NCI-H345 treated with DMSO at 0.1 percent for 48 hours (cell line): ENCODE measurements around the gene ACAP3.

Experiments
- DNase-seq: peaks from one replicate; lab custom pipeline; 2025; ENCODE audit not compliant: unreplicated experiment; lab: John Stamatoyannopoulos, UW

ACAP3 gene

DNA sequence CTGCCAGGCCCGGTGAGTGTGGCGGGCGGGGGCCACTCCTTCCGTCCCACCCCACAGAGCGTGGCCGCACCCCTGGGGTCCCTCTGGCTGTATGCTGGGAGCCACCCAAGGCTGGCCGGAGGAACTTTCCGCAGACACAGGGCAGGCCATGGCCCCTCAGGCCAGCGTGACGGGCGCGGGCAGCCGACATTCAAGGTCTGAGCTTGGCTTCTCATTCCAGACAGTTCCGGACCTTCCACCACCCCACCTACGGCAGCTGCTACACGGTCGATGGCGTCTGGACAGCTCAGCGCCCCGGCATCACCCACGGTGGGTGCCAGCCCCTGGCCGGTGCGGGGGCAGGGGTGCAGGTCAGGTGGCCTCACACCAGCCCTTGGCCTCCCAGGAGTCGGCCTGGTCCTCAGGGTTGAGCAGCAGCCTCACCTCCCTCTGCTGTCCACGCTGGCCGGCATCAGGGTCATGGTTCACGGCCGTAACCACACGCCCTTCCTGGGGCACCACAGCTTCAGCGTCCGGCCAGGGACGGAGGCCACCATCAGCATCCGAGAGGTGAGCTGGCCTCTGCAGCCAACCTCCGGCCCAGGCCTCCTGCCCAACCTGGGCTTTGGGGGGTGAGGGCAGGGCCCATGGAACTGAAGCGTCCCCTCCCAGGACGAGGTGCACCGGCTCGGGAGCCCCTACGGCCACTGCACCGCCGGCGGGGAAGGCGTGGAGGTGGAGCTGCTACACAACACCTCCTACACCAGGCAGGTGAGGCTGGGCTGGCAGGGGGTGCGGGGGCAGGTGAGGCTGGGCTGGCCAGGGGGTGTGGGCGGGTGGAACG is 20.2 kb downstream of the ACAP3 start:
- DNase-seq = no peak

DNA sequence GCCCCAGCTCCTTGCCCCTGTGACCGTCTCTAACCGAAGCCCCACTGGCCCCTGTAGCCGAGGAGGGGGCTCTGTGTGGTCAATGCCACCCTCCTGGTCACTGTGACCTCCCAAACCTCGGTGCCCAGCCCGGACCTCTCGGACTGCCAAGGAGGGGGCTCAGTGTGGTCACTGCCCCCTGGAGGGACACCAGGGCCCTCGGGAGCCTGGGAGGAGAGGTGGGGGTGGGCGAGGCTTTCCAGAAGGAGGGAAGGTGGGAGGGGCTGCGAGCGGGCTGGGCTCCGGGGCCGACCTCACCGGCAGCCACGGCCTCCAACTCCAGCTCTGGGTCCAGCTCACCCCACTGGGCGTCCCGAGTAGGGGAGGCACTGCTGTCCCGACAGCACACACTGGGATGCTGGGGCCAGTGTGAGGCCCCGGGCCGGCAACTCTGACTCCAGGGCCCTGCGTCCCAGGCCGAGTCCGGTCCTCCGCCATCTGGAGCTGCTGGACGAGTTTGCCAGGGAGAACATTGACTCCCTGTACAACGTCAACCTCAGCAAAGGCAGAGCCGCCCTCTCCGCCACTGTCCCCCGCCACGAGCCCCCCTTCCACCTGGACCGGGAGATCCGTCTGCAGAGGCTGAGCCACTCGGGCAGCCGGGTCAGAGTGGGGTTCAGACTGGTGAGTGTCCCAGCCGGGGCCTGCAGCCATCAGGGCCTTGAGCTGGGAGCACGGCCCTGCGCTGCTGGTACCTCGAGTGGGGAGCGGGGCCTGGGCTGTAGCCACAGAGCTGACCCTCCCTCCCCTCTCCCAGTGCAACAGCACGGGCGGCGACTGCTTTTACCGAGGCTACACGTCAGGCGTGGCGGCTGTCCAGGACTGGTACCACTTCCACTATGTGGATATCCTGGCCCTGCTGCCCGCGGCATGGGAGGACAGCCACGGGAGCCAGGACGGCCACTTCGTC is 21.1 kb downstream of the ACAP3 start:
- DNase-seq = no peak

DNA sequence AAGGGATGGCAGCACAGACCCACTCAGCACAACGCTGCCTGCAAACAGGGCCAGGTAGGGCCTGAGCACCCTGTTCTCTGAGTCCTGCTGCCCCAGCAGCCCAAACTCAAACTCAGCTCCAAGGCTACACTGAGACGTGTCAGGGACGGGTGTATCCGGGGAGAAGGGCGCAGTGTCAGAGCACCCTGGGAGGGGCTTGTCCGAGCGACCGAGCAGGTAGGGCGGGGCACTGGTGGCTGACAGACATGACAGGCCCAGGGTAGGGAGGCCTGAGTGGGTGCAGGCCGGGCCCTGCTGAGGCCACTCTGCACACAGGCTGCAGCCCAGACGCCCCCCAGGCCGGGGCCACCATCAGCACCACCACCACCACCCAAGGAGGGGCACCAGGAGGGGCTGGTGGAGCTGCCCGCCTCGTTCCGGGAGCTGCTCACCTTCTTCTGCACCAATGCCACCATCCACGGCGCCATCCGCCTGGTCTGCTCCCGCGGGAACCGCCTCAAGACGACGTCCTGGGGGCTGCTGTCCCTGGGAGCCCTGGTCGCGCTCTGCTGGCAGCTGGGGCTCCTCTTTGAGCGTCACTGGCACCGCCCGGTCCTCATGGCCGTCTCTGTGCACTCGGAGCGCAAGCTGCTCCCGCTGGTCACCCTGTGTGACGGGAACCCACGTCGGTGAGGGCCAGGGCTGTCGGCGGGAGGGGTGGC is 22.0 kb downstream of the ACAP3 start:
- no peak for DNase-seq

DNA sequence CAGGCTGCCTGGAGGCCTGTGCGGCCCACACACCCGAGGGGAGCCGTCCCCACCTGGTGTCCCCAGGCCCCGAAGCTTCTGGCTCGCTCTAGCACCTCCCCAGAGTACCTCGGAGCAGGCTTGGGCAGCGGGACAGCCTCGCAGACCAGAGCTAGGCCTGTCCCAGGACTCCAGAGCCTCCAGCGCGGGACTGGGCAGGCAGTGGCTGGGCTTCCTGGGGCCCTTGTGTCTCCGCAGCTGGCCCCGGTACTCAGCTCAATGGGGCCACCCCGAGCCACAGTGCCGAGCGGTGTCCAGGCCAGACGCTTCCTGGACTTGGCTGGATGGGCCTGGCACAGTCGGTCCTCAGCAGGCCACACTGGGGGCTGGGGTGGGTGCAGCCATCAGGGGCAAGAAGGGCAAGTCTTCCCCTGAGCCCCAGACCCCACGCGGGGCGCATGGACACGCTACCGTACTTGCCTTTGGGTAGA is 22.6 kb downstream of the ACAP3 start:
- DNase-seq = no peak

DNA sequence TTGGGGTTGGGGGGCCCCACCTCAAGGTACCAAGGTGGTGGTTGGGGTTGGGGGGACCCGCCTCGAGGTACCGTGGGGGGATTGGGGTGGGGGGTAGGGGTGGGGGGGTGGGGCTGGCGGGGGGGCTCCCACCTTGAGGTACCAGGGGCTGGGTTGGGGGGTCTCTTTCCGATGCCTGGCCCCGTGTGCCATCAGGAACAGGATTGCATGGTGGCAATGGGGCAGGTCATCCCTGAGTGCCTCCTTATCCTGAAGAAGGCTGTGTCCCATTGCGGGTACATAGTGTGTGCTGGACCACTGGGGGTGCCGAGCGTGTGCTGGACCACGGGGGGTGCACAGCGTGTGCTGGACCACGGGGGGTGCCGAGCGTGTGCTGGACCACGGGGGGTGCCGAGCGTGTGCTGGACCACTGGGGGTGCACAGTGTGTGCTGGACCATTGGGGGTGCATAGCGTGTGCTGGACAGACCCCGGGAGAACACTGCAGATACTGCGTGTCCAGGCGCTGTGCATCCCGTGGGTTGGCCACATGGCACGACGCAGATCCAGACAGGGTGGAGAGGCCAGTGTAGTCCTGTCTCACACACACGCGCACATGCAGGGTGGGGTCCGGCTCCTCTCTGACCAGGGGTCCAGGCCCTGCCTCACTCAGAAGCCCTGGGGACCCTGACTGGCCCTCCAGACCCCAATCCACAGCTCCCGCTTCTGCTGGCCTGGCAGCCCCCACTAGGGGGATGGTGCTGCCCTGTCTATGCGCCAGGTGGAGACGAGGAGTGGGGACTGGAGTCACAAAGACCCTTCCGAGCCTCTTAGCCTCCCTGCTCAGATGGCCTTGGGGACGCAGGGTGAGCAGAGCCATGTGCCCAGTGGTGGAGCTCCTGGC is 23.3 kb downstream of the ACAP3 start:
- DNase-seq = no peak

DNA sequence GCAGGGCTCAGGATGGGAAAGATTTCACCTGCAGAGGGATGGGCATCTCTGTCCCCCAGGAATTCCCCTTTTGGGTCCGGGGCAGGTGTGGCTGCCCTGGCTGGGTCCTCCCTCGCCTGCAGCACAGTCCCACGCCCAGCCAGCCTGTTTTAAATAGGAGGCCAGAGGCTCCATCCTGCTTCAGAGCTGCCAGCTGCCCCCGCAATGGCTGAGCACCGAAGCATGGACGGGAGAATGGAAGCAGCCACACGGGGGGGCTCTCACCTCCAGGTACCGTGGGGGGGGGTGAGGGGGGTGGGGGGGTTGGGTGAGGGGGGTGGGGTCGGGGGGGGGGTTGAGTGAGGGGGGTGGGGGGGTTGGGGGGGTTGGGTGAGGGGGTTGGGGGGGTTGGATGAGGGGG is 23.9 kb downstream of the ACAP3 start:
- peak; percentile 20 for DNase-seq

DNA sequence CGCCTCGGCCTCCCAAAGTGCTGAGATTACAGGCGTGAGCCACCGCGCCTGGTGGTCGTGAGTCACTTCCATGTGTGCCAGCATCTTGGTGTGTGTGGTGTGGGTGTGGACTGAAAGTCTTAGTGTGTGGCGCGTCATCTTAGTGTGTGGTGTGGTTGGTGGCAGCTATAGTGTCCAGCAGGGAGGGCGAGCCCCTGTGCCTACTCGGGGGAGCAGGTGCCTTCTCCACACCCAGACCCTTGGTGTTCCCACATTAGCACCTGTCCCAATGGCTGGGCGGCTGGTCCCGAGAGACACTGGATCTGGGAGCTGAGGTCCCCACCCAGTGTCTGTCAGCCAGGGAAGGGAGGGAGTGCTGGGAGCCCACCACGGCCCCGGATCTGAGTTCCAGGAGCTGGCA is 24.7 kb downstream of the ACAP3 start:
- DNase-seq = no peak

DNA sequence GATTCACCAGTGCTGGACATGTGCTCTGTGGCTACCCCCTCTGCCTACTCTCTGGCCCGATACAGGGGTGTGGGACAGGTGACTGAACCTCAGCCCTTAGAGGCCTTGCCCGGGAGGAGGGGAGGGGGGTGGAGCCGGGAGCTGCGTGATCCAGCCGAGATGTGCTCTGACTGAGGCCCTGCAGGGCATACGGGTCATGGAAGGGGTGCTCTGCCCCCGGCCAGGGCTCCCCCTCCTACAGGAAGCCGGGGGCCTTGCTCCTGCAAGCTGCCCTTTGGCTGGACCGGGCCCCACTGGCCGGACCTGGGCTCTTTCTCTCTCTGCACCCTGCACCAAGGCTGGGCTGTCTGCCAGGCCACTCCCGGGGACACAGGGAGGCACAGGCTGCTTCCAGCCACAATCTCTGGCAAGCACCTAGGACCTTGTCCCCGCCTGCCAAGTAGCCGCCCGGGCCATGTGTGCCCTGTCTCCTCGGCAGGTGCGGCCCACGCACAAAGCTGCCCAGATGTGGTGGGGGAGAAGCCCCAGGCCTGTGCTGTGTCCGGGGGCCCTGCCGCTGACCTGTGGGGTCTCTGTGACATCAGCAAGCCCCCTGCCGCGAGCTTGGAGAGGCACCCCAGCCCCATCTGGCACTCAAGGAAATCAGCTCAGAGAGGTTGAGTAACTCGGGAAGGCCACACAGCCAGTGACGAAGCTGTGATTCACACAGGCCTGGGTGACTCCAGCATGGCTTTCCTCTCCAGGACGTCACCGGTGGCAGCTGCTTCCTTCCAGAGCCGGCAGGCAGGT is 26.0 kb downstream of the ACAP3 start:
- no peak for DNase-seq

DNA sequence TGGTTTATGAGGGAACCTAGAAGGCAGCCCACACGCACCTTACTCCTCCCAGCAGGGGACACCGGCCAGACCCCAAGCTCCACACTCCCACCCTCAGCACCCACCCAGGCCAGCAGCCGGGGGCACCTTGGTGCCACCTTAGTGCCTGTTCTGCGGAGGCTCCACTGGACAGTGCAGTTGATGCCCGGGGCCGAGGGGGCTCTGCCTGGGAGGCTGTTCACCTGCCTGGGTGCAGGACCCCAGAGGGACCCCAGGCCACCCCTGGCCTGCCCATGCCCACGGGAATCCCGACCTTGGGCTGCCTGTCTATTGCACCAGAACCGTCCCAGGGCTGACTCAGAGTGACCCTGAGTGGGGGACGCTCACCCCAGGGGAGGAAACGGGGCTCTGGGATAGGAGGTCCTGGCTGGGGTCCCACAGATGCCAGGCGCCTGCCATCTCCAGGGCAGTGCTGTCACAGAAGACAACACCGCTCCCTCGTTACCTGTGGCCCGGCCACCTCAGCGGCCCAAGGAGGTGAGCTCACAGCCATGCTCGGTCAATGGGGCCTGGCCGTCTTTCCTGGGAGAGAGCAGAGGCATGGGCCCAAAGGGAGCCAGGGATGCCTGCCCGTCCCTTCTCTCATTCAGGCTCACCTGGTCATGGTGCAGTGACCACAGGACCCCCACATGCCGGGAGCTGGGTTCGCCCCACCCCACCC is 26.8 kb downstream of the ACAP3 start:
- DNase-seq = no peak

DNA sequence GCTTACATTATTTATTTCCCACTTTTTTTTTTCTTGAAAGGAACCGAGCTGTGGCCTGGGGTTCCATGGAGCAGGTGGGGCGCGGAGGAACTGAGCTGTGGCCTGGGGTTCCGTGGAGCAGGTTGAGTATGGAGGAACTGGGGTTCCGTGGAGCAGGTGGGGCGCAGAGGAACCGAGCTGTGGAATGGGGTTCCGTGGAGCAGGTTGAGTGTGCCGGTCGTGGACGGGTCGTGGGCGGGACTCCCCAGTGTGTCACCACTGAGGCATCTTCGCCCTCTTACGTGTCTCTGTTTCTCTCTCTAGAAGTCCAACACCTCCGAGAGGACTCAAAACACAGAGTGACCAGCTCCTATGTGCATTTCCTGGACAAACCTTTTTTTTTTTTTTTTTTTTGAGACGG is 28.7 kb downstream of the ACAP3 start:
- DNase-seq = no peak

DNA sequence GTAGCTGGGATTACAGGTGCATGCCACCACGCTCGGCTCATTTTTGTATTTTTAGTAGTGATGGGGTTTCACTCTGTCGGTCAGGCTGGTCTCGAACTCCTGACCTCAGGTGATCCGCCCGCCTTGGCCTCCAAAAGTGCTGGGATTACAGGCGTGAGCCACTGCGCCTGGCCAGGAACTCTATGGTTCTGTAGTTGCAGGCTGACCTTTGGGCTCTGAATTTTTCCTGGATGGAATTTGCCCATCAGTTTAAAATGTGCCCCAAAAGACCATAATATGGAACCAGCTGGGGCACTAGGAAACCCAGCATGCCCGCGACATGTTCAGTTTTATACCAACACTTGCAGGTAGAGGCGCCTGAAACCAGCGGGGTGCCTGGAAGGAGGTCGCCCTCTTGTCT is 29.1 kb downstream of the ACAP3 start:
- no peak for DNase-seq

DNA sequence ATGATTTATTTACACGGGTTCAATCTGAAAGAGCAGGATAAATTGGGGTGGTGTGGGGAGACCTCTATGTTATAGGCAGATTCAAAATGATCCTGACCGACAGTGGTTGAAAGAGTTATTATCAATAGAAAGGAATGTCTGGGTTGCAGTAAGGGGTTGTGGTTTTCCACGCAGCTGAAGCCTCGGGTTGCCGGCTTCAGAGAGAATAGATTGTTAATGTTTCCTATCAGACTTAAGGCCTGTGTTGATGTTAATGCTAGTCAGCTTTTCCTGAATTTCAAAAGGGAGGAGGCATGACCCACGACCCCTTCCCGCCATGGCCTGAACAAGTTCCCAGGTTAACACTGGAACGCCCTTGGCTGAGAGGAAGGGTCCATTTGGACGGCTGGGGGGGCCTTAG is 31.9 kb downstream of the ACAP3 start:
- no peak for DNase-seq

DNA sequence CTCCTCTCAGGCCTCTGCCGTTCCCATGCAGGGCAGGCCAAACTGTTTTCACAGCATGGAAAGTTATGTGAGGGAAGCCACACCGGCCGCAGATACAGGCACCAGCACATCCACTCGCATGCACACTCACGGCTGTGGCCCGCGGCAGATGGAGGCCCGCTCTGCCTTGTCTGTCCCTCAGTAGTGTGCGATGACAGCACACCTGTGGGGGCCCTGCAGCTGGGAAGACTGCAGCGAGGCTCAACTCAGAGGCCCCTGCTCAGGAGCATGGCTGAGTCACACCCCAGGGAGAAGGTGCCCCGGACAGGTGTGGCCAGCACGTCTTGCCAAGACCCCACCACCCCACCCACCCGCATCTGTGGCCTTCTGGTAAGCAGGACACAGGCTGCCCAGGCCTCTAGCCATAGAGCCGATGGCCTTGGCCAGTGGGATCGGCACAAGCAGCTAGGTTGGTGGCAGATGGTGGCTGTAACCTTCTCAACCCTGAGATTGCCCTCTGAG is 32.7 kb downstream of the ACAP3 start:
- no peak for DNase-seq

DNA sequence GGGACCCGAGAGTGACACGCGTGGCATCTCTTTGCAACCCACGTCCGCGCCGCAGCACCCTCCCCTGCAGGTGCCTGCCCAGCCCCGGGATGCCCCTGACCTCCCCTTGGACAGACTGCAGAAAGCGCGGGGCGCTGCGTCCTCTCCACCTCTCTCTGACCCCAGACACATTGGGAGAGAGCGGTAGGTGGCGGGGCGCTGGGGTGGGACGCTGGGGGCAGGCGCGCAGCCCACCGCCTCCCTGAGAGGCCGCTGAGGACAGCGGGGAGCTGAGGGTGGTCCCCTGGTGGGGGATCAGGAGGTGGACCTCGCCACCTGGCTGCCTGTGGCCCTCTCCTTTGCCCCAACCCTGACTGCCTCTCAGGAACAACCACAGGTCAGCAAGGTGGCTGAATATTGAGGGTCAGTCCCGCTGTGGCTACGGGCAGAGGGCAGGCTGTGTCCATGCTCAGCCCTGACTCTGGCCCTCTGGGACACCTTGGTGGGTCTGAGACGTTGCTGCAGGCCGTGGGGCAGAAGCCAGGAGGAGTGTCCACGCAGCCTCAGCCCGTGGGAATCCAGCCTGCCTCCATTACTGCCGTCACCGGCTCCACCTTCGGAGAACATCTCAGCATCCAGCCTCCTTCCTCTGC is 33.3 kb downstream of the ACAP3 start:
- DNase-seq = no peak

DNA sequence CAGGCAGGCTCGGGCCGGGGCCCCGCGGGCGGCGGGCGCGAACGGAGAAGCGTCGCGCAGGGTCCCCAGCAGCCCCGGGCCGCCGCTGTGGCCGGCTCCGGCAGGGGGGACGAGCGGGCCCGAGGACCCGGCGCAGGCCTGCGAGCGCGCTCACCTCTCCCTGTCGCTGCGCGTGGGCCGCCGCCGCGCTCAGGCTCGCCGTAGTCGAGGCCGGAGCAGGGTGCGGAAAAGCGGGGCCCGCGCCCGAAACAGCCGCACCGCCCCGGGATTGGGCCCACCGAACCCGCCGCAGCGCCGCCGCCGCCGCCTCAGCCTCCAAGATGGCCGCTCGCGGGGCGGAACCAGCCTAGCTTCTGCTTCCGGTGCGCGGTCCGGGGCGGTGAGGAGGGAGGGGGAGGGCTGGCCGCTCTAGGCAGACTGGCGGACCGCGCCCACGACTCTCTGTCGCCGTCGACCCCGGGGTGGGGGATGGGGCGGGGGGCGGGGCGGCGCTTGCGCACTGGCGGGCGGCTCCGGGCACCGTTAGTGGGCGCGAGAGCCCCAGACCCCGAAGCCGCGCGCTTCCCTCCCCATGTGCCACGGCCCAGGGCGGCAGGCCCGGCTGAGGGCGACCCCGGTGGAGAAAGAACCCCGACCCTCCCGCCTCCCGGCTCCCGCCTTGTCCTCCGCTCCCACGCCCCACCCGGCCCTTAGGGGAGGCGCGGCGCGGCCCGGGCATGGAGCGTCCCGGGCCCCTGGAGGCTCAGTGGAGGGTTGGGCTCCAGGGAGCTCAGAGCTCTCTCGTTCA is 34.0 kb downstream of the ACAP3 start, which contains the start of gene UBE2J2:
Gene UBE2J2, minus strand, starts transcription at position 343 of the 787 bp plus-strand sequence. CDS start 5,862 bp downstream, outside the sequence.
- DNase-seq = peak; percentile 77

DNA sequence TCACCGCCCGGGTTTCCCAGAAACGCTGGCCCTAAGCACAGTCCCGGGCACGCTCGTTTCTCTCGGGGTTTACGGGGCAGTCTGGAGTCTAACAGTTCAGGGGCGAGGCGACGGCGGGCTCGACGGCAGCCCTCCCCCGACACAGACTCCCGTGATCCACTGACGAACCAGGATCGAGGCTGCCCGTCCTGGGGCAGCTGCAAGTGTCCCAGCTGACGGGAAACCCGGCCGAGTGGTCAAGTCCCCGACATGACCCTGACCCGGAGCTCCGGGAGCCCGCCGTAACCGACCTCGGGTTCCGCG is 34.6 kb downstream of the ACAP3 start:
- no peak for DNase-seq

DNA sequence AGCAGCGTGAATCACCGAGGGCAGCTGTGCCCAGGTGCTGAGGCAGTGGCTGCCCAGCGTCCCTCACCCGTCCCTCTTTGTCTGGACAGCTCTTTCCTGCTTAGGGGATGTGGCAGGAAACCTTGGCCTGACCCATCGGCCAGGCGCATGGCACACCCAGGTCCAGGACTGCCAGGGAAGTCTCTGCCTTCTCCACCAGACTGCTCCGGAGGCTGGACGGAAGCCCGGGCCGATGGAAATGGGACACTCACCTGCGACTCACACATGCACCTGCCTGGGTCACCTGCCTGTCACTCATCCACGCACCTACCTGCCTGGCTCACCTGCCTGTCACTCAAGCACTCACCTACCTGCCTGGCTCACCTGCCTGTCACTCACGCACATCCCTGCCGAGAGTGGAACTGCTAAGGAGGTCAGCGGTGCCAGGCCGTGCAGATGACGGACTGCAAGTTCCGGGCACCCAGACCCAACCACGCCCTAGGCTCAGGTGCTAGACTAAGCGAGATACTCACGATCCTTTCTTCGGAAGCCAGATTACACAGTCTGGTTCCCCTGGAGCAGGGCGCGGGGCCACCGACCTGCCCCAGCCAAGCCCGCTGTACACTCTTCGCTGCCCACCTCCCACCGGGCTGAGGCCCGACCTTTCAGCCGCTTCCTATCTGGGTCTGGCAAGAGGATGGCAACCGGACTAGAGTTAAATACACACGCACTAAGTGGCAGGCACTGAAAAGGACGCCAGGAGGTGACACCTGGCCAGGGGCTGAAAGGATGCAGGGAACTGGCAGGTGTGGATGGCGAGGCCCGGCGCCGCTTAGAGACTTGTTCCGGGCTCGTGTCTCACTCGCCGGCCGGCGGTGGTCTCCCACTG is 35.2 kb downstream of the ACAP3 start:
- no peak for DNase-seq
